GM10847 (cell line): ENCODE measurements around the gene FAM20B.

Experiments used
- POLR2A ChIP-seq: IDR thresholded peaks from 2 replicates; pipeline ENCODE4 v1.6.1; 2011; ENCODE audit not compliant: insufficient read length; ENCODE audit errors: extremely low read depth

FAM20B gene

GRCh38 chr1:179038528-179039281, 13.0 kb downstream of the FAM20B start:
- no peak for TF ChIP-seq POLR2A

GRCh38 chr1:179042087-179042486, 16.4 kb downstream of the FAM20B start:
- no peak for TF ChIP-seq POLR2A

- no peak for TF ChIP-seq POLR2A
Observed at GRCh38 chr1:179042700-179043099, 17.0 kb downstream of the FAM20B start.

DNA sequence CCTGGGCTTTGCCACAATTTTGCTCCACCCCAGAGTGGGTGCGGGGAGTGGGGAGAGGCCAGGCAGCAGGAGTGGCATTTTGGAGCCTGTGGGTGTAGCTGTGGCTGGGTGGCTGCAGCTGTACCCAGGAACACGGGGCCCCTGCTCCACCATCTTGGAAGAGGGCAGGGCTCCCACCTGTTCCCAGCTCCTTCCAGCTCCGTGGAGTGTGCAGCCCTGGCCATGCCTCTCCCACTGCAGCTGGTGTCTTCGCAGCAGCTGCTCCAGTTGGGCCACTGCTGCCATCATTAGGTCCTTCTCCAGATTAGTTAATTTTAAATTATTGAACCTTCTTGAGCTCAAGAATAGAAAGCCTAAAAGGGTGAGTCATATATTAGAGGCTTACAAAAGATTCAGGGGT, 17.6 kb downstream of the FAM20B start:
- no peak for TF ChIP-seq POLR2A

DNA sequence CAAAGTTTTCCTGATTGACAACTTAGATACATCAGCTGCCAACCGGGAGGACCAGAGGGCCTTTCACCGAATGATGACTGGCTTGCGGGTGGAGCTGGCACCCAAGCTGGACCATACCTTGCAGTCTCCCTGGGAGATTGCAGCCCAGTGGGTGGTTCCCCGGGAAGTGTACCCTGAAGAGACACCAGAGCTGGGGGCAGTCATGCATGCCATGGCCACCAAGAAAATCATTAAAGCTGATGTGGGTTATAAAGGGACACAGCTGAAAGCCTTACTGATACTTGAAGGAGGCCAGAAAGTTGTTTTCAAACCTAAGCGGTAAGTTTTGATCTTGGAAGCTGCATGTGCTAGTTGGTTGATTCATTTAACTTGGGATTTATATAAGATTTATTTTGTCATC, 18.2 kb downstream of the FAM20B start:
- no peak for TF ChIP-seq POLR2A

DNA sequence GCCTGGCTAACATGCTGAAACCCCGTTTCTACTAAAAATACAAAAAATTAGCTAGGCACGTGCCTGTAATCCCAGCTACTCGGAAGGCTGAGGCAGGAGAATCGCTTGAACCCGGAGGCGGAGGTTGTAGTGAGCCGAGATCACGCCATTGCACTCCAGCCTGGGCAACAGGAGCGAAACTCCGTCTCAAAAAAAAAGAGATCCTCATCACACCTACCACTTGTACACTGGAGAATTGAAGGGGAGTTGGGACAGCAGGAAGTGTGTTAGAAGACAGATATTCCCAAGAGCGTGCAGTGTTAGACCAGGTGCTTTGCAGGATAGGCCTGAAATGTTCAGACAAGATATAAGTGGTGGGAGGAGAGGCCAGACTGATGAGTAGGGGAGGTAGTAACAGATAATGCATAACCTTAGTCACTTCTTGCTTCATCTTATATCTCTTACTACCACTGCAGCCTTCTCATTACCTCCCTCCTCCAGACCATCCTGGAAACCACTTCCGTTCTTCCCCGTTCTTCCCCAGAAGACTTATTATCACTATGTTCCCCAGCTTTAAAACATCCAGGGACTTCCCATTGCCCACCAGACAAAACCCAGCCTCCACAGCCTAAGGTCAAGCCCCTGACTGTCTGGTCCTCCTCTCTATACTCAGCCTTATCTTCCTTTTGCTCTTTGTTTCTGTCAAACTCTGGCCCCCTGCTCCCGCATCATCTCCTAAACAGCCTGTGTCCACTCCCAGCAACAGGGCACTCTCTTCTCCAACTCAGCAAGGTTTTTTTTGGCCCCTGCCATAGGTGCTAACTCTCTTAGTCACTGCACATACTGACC, 21.3 kb downstream of the FAM20B start:
- TF ChIP-seq POLR2A, result no peak

DNA sequence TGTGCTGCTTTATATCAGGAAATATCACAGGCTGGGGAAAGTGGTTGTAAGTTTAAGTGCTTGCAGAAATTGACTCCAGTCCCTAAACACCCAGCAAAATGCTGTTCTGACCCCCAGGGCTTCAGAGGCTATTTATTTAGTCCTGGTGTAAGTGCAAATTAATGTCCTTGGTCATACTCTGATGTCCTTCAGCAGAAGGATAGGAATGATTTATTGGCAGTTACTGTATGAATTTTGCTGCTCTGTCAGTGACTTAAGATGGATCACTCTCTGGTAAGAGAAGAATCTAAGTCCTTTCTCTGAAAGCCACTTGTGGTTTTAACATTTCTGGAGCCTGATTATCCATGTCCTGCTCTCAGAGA, 21.9 kb downstream of the FAM20B start:
- TF ChIP-seq POLR2A, result no peak

- no peak for TF ChIP-seq POLR2A
Observed at GRCh38 chr1:179048339-179049124, 22.8 kb downstream of the FAM20B start.

GRCh38 chr1:179052776-179053175, 27.1 kb downstream of the FAM20B start:
- TF ChIP-seq POLR2A, result no peak

DNA sequence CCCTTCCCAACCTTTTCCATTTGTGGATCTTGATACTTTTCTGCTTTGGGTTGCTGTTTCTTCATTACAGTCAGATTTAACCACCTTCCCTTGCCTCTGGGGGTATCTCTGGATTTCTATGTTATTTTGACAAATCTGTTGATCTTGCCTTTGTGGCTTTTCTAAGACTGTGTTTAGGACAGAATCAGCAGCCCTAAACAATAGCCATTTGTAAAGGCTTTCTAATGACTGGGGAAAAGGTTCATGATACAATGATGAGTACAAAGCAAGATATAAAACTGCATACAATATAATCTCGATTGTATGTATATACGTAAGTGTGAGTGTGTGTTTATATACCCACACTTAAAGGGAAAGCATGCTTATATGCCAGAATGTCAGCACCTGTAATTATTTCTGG, 27.8 kb downstream of the FAM20B start:
- TF ChIP-seq POLR2A, result no peak

GRCh38 chr1:179055937-179056336, 30.2 kb downstream of the FAM20B start:
- TF ChIP-seq POLR2A, result no peak

- TF ChIP-seq POLR2A, result no peak
Observed at GRCh38 chr1:179058487-179059483, 33.1 kb downstream of the FAM20B start.

GRCh38 chr1:179061360-179062282, 35.9 kb downstream of the FAM20B start:
- TF ChIP-seq POLR2A, result no peak

GRCh38 chr1:179066471-179066870, 40.8 kb downstream of the FAM20B start:
- TF ChIP-seq POLR2A, result no peak

- TF ChIP-seq POLR2A, result no peak
Observed at GRCh38 chr1:179077396-179077795, 51.7 kb downstream of the FAM20B start.
